Mononuclear cell (primary cell): ENCODE results near the gene TNNC2. TPM values are rescaled to one million over a fixed set of nuclear protein-coding genes. Genes with fewer than 3 reads are reported as not detected.
A peak's percentile ranks its signal among the peaks of the same experiment; 100 is the strongest.
"Not testable (repeated sequence)": the region's sequence is repeated elsewhere in the genome, so short reads cannot be mapped to it uniquely, and the experiment has no call there.

Source experiments
- H3K27me3 ChIP-seq: 2 replicates; pipeline ENCODE4 v1.6.0; 2011; ENCODE audit warnings: low read length, control low read depth; ENCODE audit not compliant: insufficient read depth
- H3K4me1 ChIP-seq: 2 replicates; pipeline ENCODE4 v1.5.1; 2011; ENCODE audit warnings: mild to moderate bottlenecking, low read length, control low read depth; ENCODE audit not compliant: insufficient read depth
- H3K4me3 ChIP-seq: 2 replicates; pipeline ENCODE4 v1.5.1; 2011; ENCODE audit warnings: mild to moderate bottlenecking, low read length, moderate library complexity
- H3K9me3 ChIP-seq: 2 replicates; pipeline ENCODE4 v1.5.1; 2011; ENCODE audit warnings: low read depth, mild to moderate bottlenecking, control low read depth, low read length
- total RNA-seq: library from RNA; depleted of rRNA; stranded (reverse); fragments of >200 nt; gene quantifications from one replicate; pipeline ENCODE4 v1.2.3, GENCODE V29; 2012

The TNNC2 gene
- total RNA-seq, 1 donor: 0.73 TPM

GRCh38 chr20:45817376-45818194, 9.5 kb downstream of the TNNC2 start:
- no peaks in the 10 kb centered on the region for H3K9me3 ChIP-seq
- peaks cover 20% of the 10 kb centered on the region for H3K4me1 ChIP-seq
- peaks cover 3% of the 10 kb centered on the region for H3K27me3 ChIP-seq
- H3K4me3 ChIP-seq: no peak overlapping the region

GRCh38 chr20:45816951-45817350, 10.2 kb downstream of the TNNC2 start:
- Histone ChIP-seq H3K9me3 (no peaks in the 10 kb centered on the region), H3K4me3 (no peak overlapping the region), H3K4me1 (peaks cover 20% of the 10 kb centered on the region), H3K27me3 (peaks cover 1% of the 10 kb centered on the region)

- Histone ChIP-seq H3K4me3 (no peak overlapping the region), H3K4me1 (peaks cover 18% of the 10 kb centered on the region), H3K9me3 (no peaks in the 10 kb centered on the region), H3K27me3 (no peaks in the 10 kb centered on the region)
These were observed 12.8 kb downstream of the TNNC2 start for GRCh38 chr20:45814314-45814713.

- peaks cover 18% of the 10 kb centered on the region for H3K4me1 ChIP-seq
- H3K9me3 ChIP-seq: no peaks in the 10 kb centered on the region
- no peaks in the 10 kb centered on the region for H3K27me3 ChIP-seq
- H3K4me3 ChIP-seq: no peak overlapping the region
These were observed 13.6 kb downstream of the TNNC2 start for GRCh38 chr20:45813489-45813888.

- peaks cover 18% of the 10 kb centered on the region for H3K4me1 ChIP-seq
- peak overlapping the region; percentile 45 for H3K4me3 ChIP-seq
- no peaks in the 10 kb centered on the region for H3K9me3 ChIP-seq
- H3K27me3 ChIP-seq: no peaks in the 10 kb centered on the region
These were observed 14.1 kb downstream of the TNNC2 start for GRCh38 chr20:45813006-45813340.

- Histone ChIP-seq H3K4me3 (peak within 1 kb of the TSS; percentile 45), H3K9me3 (no peaks in the 10 kb centered on the region), H3K4me1 (peaks cover 18% of the 10 kb centered on the region), H3K27me3 (no peaks in the 10 kb centered on the region)
These were observed 14.7 kb downstream of the TNNC2 start, which contains the start of gene UBE2C for GRCh38 chr20:45812157-45813005. Gene UBE2C, plus strand, starts transcription at chr20:45812644. Its CDS starts 52 bp downstream, at chr20:45812696.

- no peaks in the 10 kb centered on the region for H3K27me3 ChIP-seq
- H3K4me1 ChIP-seq: peaks cover 18% of the 10 kb centered on the region
- H3K4me3 ChIP-seq: no peak overlapping the region
- no peaks in the 10 kb centered on the region for H3K9me3 ChIP-seq
These were observed 16.7 kb downstream of the TNNC2 start for GRCh38 chr20:45810191-45810970.

GRCh38 chr20:45801851-45802250, 25.3 kb downstream of the TNNC2 start:
- Histone ChIP-seq H3K9me3 (no peaks in the 10 kb centered on the region), H3K27me3 (no peaks in the 10 kb centered on the region), H3K4me3 (no peak overlapping the region), H3K4me1 (peaks cover 9% of the 10 kb centered on the region)

- H3K27me3 ChIP-seq: no peaks in the 10 kb centered on the region
- no peaks in the 10 kb centered on the region for H3K9me3 ChIP-seq
- peaks cover 9% of the 10 kb centered on the region for H3K4me1 ChIP-seq
- no peak overlapping the region for H3K4me3 ChIP-seq
These were observed 28.0 kb downstream of the TNNC2 start for GRCh38 chr20:45798935-45799642.

- H3K27me3 ChIP-seq, H3K9me3 ChIP-seq, H3K4me3 ChIP-seq: not testable (repeated sequence)
- peaks cover 15% of the 10 kb centered on the region for H3K4me1 ChIP-seq
These were observed 29.2 kb downstream of the TNNC2 start for GRCh38 chr20:45797955-45798354.

- H3K4me1 ChIP-seq: peaks cover 20% of the 10 kb centered on the region
- H3K9me3 ChIP-seq, H3K4me3 ChIP-seq, H3K27me3 ChIP-seq: not testable (repeated sequence)
These were observed 29.6 kb downstream of the TNNC2 start for GRCh38 chr20:45797510-45797909.

- Histone ChIP-seq H3K4me3 (no peak overlapping the region), H3K27me3 (no peaks in the 10 kb centered on the region), H3K4me1 (peaks cover 24% of the 10 kb centered on the region), H3K9me3 (no peaks in the 10 kb centered on the region)
These were observed 30.6 kb downstream of the TNNC2 start for GRCh38 chr20:45796337-45797065.

GRCh38 chr20:45792317-45793118, 34.6 kb downstream of the TNNC2 start:
- H3K4me1 ChIP-seq: peaks cover 15% of the 10 kb centered on the region
- peak overlapping the region; percentile 94 for H3K4me3 ChIP-seq
- H3K9me3 ChIP-seq: no peaks in the 10 kb centered on the region
- H3K27me3 ChIP-seq: no peaks in the 10 kb centered on the region
